HepG2 (cell line): ENCODE measurements around the gene CA7. TPM values are rescaled to one million over a fixed set of nuclear protein-coding genes. Genes with fewer than 3 reads are reported as not detected.

Experiments used
- HMG20A ChIP-seq: IDR thresholded peaks from 2 replicates; pipeline ENCODE4 v1.6.1; 2016; ENCODE audit warnings: borderline replicate concordance
- MED1 ChIP-seq: sonication (generic); formaldehyde crosslinking; IDR thresholded peaks from 2 replicates; pipeline ENCODE4 v1.4.0; 2020; ENCODE audit warnings: missing genetic modification reagents
- ZMYM2 ChIP-seq: sonication (generic); formaldehyde crosslinking; IDR thresholded peaks from 2 replicates; pipeline ENCODE4 v1.8.0; 2022; ENCODE audit warnings: mild to moderate bottlenecking, missing genetic modification reagents
- ZNF207 ChIP-seq: fragments of 450-650 bp; IDR thresholded peaks from 2 replicates; pipeline ENCODE4 v1.6.1; 2016; ENCODE audit warnings: antibody characterized with exemption, borderline replicate concordance
- ZNF317 ChIP-seq: sonication (generic); formaldehyde crosslinking; IDR thresholded peaks from 2 replicates; pipeline ENCODE4 v1.5.0; 2020; ENCODE audit warnings: mild to moderate bottlenecking, missing genetic modification reagents
- ZNF326 ChIP-seq: sonication (generic); formaldehyde crosslinking; IDR thresholded peaks from 2 replicates; pipeline ENCODE4 v1.4.0; 2020; ENCODE audit warnings: missing genetic modification reagents, borderline replicate concordance
- ZNF550 ChIP-seq: sonication (generic); formaldehyde crosslinking; IDR thresholded peaks from 2 replicates; pipeline ENCODE4 v1.4.0; 2020; ENCODE audit warnings: mild to moderate bottlenecking, missing genetic modification reagents, borderline replicate concordance
- ZNF652 ChIP-seq: IDR thresholded peaks from 2 replicates; pipeline ENCODE4 v1.6.1; 2016; ENCODE audit warnings: low read depth, borderline replicate concordance
- ZNF747 ChIP-seq: sonication (generic); formaldehyde crosslinking; IDR thresholded peaks from 2 replicates; pipeline ENCODE4 v1.8.1; 2023; ENCODE audit warnings: missing genetic modification reagents, mild to moderate bottlenecking, borderline replicate concordance
- ZNF850 ChIP-seq: sonication (generic); formaldehyde crosslinking; conservative IDR thresholded peaks from 2 replicates; pipeline ENCODE4 v1.9.0; 2021; ENCODE audit warnings: mild to moderate bottlenecking, missing genetic modification reagents
- polyA plus RNA-seq, 8 experiments: library from polyadenylated mRNA; depleted of rRNA in 3 of 8; stranded (reverse) in 7 of 8; unstranded in 1 of 8; fragments of >200 nt; fragmentation: Illumina TruSeq in 4 of 8; extraction: Trizol in 4 of 8; gene quantifications; 2 replicates each; pipeline versions ENCODE4 v1.2.1 to v1.2.3, GENCODE V29; 2011 to 2016; ENCODE audit warnings: low read depth in 4 of 8, missing spikeins in 1 of 8, mixed read lengths in 1 of 8; ENCODE audit not compliant: insufficient read depth in 1 of 8
- total RNA-seq, 5 experiments: library from RNA; depleted of rRNA; stranded (reverse); fragments of >200 nt; fragmentation: Illumina TruSeq; extraction: Trizol; gene quantifications; 2 replicates each; pipeline ENCODE4 v1.2.3, GENCODE V29; 2016; ENCODE audit warnings: low read depth in 1 of 5
- TF ChIP-seq, protein P1 (sequence below): sonication (generic); formaldehyde crosslinking; IDR thresholded peaks from 2 replicates; pipeline ENCODE4 v1.4.0; 2020; ENCODE audit warnings: mild to moderate bottlenecking, missing genetic modification reagents
- TF ChIP-seq, protein P2 (sequence below): sonication (generic); formaldehyde crosslinking; IDR thresholded peaks from 2 replicates; pipeline ENCODE4 v1.8.0; 2022; ENCODE audit warnings: missing genetic modification reagents, mild to moderate bottlenecking, inconsistent platforms, borderline replicate concordance
- TF ChIP-seq, protein P3 (sequence below): sonication (generic); formaldehyde crosslinking; IDR thresholded peaks from 2 replicates; pipeline ENCODE4 v1.4.0; 2020; ENCODE audit warnings: mild to moderate bottlenecking, missing genetic modification reagents
- TF ChIP-seq, protein P4 (sequence below): sonication (generic); formaldehyde crosslinking; IDR thresholded peaks from 2 replicates; pipeline ENCODE4 v1.8.0; 2022; ENCODE audit warnings: mild to moderate bottlenecking, missing genetic modification reagents
- TF ChIP-seq, protein P5 (sequence below): sonication (generic); formaldehyde crosslinking; IDR thresholded peaks from 2 replicates; pipeline ENCODE4 v1.5.0; 2020; ENCODE audit warnings: missing genetic modification reagents

Gene CA7
- total and polyA plus RNA-seq, 2 of the 13 experiments (the other 11 are each of a cell fraction or from before 2014, with no cell fraction given), result not detected

DNA sequence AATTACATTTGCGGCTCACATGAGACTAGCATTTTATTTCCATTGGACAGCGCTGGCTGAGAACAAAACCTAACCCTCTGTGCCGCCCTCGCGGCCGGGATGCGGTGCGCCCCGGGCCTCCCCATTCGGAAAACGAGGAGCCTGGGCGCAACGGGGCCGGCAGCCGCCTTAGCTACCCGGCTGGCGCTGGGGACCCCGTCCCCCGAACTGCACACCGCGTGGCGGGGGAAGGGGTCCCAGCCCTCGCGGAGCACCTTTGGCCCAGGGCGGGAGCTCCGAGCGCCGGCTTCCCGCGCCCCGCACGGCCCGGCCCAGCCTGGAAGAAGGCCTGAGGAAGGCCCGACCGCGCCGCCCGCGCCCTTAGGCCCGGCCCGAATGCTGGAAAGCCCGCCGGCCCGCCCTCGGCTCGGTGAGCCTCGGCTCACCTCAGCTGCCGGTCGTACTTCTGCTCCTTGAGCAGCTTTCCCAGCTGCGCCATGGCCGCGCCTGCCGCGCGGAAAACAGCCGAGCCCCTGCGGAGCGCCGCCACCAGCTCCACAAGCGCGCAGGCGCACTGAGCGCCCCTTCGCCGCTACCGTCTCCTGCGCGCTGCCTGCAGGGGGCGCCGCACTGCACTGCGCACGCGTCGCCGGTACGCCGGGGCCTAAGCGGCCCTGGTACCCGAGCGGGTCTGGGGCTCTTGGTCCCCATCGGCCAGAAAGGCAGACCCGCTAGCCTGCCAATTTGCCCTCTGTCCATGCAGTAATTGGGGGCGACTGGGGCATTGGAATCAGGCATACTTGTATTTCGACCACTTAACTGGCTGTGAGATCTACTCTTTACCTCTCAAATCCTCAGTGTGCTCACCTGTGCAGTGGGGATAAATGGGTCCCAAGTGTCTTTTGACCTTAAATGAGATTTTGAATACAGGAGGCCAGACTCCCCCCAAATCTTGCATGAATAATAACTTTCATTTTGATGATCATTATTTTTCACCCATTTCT lies 13.5 kb upstream of the CA7 start, which contains the start of gene NAE1 (continued):
- TF ChIP-seq, protein P1, sequence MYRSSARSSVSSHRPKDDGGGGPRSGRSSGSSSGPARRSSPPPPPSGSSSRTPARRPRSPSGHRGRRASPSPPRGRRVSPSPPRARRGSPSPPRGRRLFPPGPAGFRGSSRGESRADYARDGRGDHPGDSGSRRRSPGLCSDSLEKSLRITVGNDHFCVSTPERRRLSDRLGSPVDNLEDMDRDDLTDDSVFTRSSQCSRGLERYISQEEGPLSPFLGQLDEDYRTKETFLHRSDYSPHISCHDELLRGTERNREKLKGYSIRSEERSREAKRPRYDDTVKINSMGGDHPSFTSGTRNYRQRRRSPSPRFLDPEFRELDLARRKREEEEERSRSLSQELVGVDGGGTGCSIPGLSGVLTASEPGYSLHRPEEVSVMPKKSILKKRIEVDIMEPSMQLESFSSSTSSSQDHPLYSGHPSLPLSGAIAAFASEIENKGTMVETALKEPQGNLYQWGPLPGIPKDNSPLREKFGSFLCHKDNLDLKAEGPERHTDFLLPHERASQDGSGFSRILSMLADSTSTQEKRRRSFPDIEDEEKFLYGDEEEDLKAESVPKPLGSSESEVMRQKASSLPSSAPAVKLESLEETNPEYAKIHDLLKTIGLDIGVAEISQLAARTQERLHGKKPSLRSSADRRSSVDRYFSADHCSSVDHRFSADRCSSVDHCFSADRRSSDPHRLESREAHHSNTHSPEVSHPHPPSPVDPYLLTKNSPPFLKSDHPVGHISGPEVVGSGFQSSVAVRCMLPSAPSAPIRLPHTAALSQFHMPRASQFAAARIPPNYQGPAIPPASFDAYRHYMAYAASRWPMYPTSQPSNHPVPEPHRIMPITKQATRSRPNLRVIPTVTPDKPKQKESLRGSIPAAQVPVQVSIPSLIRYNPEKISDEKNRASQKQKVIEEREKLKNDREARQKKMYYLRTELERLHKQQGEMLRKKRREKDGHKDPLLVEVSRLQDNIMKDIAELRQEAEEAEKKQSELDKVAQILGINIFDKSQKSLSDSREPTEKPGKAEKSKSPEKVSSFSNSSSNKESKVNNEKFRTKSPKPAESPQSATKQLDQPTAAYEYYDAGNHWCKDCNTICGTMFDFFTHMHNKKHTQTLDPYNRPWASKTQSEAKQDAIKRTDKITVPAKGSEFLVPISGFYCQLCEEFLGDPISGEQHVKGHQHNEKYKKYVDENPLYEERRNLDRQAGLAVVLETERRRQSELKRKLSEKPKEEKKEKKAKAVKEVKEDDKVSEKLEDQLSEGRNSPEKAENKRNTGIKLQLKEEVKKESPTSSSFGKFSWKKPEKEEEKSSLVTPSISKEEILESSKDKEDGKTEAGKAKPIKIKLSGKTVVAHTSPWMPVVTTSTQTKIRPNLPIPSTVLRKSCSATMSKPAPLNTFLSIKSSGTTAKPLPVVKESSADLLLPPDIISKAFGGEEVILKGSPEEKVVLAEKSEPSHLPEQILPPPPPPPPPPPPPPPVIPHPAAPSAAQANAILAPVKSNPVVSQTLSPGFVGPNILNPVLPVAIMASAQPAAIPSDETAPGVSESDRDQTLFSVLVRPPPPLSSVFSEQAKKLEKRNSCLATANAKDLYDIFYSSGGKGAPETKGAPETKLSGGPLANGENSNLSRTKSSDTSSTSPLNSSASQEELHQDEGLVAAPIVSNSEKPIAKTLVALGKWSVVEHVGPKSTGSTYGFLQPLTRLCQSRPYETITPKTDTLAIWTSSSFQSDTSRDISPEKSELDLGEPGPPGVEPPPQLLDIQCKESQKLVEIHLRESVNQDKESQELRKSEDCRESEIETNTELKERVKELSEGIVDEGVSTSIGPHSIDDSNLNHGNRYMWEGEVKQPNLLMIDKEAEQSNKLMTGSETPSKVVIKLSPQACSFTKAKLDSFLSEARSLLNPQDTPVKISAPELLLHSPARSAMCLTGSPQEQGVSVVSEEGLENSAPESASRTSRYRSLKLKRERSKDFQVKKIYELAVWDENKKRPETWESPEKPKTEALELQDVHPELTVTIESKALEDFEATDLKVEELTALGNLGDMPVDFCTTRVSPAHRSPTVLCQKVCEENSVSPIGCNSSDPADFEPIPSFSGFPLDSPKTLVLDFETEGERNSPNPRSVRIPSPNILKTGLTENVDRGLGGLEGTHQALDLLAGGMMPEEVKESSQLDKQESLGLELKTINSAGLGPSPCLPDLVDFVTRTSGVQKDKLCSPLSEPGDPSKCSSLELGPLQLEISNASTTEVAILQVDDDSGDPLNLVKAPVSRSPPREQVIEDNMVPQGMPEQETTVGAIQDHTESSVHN, result no peak
- TF ChIP-seq ZNF652 (CRISPR knock-in tag) (no peak), ZNF317 (CRISPR knock-in tag) (peak; percentile 13; the same call in 1 of the 2 replicates), HMG20A (CRISPR knock-in tag) (no peak), ZNF850 (CRISPR knock-in tag) (peak; percentile 85; the same call in 1 of the 2 replicates), ZNF747 (no peak; the same call in 1 of the 2 replicates), ZNF207 (no peak), MED1 (CRISPR knock-in tag) (peak; percentile 86), ZNF326 (no peak), ZMYM2 (CRISPR knock-in tag) (peak; percentile 57; the same call in 1 of the 2 replicates), ZNF550 (CRISPR knock-in tag) (no peak)
- TF ChIP-seq, protein P2, sequence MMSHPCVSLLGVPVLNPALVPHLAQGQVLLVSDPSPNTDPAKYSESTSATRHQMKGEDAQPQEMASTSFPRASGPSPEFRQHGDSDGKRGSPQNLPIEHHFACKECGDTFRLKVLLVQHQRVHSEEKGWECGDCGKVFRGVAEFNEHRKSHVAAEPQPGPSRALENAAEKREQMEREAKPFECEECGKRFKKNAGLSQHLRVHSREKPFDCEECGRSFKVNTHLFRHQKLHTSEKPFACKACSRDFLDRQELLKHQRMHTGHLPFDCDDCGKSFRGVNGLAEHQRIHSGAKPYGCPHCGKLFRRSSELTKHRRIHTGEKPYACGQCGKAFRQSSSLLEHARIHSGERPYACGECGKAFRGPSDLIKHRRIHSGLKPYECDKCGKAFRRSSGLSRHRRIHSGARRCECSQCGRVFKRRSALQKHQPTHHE, result peak; percentile 98; the same call in 1 of the 2 replicates
- TF ChIP-seq, protein P3, sequence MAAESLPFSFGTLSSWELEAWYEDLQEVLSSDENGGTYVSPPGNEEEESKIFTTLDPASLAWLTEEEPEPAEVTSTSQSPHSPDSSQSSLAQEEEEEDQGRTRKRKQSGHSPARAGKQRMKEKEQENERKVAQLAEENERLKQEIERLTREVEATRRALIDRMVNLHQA (CRISPR knock-in tag), result no peak
- TF ChIP-seq, protein P4, sequence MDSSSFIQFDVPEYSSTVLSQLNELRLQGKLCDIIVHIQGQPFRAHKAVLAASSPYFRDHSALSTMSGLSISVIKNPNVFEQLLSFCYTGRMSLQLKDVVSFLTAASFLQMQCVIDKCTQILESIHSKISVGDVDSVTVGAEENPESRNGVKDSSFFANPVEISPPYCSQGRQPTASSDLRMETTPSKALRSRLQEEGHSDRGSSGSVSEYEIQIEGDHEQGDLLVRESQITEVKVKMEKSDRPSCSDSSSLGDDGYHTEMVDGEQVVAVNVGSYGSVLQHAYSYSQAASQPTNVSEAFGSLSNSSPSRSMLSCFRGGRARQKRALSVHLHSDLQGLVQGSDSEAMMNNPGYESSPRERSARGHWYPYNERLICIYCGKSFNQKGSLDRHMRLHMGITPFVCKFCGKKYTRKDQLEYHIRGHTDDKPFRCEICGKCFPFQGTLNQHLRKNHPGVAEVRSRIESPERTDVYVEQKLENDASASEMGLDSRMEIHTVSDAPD (CRISPR knock-in tag), result no peak
- TF ChIP-seq, protein P5, sequence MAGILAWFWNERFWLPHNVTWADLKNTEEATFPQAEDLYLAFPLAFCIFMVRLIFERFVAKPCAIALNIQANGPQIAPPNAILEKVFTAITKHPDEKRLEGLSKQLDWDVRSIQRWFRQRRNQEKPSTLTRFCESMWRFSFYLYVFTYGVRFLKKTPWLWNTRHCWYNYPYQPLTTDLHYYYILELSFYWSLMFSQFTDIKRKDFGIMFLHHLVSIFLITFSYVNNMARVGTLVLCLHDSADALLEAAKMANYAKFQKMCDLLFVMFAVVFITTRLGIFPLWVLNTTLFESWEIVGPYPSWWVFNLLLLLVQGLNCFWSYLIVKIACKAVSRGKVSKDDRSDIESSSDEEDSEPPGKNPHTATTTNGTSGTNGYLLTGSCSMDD (CRISPR knock-in tag), result peak; percentile 94
